Left ventricle myocardium inferior (tissue), 1 donor: ENCODE measurements around the gene ZFAND6. TPM values are rescaled to one million over a fixed set of nuclear protein-coding genes. Genes with fewer than 3 reads are reported as not detected.
"Not testable (repeated sequence)": the region's sequence is repeated elsewhere in the genome, so short reads cannot be mapped to it uniquely, and the experiment has no call there.

Source experiments
- DNase-seq: peaks from one replicate; pipeline ENCODE4 v3.0.0-alpha.2; 2020
- H3K27ac ChIP-seq: fragments of 200-600 bp; replicated peaks from 2 replicates; pipeline ENCODE4 v1.8.0; 2021
- H3K27me3 ChIP-seq: fragments of 200-600 bp; 2 replicates; pipeline ENCODE4 v1.8.0; 2021; ENCODE audit warnings: low read depth
- H3K36me3 ChIP-seq: fragments of 200-600 bp; 2 replicates; pipeline ENCODE4 v1.8.0; 2021
- H3K4me1 ChIP-seq: fragments of 200-600 bp; 2 replicates; pipeline ENCODE4 v1.8.0; 2021
- H3K4me3 ChIP-seq: fragments of 200-600 bp; 2 replicates; pipeline ENCODE4 v1.8.0; 2021; ENCODE audit warnings: mild to moderate bottlenecking, moderate library complexity
- H3K9me3 ChIP-seq: fragments of 200-600 bp; replicated peaks from 2 replicates; pipeline ENCODE4 v1.8.0; 2021
- intact Hi-C: fragments of 100-400 bp; cut with micrococcal nuclease; formaldehyde crosslinking; loops from one replicate; pipeline ENCODE4 v1.11.0; 2022
- total RNA-seq: library from RNA; stranded (reverse); fragmentation: NEBNext Ultra II Directional; extraction: Animal tissue kit (Norgen Biotek cat#: 25700); gene quantifications from one replicate; pipeline ENCODE4 v1.2.1, GENCODE V29; 2021
- TF ChIP-seq, protein P1 (sequence below): fragments of 200-600 bp; IDR thresholded peaks from 2 replicates; pipeline ENCODE4 v1.8.0; 2021; ENCODE audit warnings: antibody characterized with exemption, mild to moderate bottlenecking, borderline replicate concordance
- donor health status: DM: no; HTN: yes; CAD: no; lungs with severe emphysema.

The ZFAND6 gene
- total RNA-seq, 1 donor from 2014 or later = 75.0 TPM

DNA sequence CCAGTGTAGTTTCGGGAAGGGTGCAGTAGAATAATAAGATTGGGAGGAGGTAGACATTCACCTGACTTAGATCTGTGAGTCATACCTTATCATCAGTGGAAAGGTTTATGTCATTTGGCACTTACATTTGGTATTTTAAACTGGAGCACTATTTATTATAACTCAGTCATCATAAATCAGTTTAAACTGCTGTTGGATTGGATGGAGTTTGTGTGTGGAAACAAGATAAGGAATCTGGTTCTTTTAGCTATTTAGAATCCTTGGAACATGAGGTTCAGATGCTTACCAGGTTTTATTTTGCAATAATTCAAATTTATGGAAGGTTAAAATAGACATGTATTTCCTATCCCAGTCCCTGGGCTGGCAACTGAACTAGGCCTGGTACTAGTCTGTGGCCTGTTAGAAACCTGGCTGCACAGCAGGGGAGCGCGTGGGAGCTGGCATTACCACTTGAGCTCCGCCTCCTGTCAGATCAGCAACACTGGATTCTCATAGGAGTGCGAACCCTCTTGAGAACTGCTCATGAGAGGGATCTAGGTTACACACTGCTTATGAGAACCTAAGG lies 34.5 kb downstream of the ZFAND6 start:
- intact Hi-C loops = no loop called here
- Histone ChIP-seq H3K4me1 (peaks cover 44% of the 10 kb centered on the region), H3K9me3 (no peaks in the 10 kb centered on the region), H3K27me3 (no peaks in the 10 kb centered on the region), H3K36me3 (no peaks in the 10 kb centered on the region), H3K4me3 (no peak overlapping the region), H3K27ac (peak overlapping the region; percentile 9)
- DNase-seq = peak; percentile 51
- TF ChIP-seq, protein P1, sequence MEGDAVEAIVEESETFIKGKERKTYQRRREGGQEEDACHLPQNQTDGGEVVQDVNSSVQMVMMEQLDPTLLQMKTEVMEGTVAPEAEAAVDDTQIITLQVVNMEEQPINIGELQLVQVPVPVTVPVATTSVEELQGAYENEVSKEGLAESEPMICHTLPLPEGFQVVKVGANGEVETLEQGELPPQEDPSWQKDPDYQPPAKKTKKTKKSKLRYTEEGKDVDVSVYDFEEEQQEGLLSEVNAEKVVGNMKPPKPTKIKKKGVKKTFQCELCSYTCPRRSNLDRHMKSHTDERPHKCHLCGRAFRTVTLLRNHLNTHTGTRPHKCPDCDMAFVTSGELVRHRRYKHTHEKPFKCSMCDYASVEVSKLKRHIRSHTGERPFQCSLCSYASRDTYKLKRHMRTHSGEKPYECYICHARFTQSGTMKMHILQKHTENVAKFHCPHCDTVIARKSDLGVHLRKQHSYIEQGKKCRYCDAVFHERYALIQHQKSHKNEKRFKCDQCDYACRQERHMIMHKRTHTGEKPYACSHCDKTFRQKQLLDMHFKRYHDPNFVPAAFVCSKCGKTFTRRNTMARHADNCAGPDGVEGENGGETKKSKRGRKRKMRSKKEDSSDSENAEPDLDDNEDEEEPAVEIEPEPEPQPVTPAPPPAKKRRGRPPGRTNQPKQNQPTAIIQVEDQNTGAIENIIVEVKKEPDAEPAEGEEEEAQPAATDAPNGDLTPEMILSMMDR = no peak

DNA sequence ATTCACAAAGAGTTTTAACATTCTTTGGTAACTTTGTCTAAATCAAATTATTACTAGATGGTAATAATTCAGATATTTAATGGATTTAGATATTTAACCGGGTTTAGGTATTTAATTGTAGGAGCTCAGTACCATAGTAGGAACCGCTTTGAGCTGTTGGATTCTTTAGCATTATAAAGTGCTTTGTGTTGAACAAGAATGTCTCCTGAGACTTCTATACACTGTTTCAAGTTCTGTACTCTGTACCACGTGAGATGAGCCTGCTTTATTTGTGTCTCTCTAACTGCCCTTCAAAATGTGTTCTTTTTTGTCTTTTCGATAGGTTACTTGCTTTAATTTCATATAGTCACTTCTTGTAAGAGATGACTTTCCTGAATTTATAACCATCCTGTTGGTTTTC lies 36.0 kb downstream of the ZFAND6 start:
- intact Hi-C loops = no loop called here
- DNase-seq = no peak
- peaks cover 51% of the 10 kb centered on the region for H3K4me1 ChIP-seq
- H3K4me3 ChIP-seq = no peak overlapping the region
- no peaks in the 10 kb centered on the region for H3K27me3 ChIP-seq
- H3K27ac ChIP-seq = no peak overlapping the region
- no peaks in the 10 kb centered on the region for H3K36me3 ChIP-seq
- TF ChIP-seq, protein P1 = no peak
- no peaks in the 10 kb centered on the region for H3K9me3 ChIP-seq

DNA sequence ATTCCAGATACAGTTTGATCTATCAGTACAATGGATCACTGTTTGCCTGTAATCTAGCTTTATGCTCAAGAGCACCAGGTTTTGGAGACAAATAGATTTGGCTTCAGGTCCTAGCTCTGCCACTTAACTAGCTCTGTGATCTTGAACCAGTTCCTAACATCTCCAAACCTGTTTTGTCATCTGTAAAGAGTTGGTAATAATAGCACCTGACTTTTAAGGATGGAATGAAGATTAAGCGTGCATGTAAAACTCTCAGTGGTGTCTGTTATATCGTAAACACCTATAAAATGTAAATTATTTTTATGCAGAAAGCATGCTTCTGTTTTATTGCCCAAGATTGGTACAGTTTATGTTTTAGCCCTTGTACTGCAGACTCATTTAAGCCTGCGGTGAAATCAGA lies 36.5 kb downstream of the ZFAND6 start:
- H3K9me3 ChIP-seq = no peaks in the 10 kb centered on the region
- H3K4me3 ChIP-seq = no peak overlapping the region
- H3K27ac ChIP-seq = no peak overlapping the region
- peaks cover 51% of the 10 kb centered on the region for H3K4me1 ChIP-seq
- no peaks in the 10 kb centered on the region for H3K27me3 ChIP-seq
- intact Hi-C loops = no loop called here
- TF ChIP-seq, protein P1 = no peak
- H3K36me3 ChIP-seq = no peaks in the 10 kb centered on the region
- DNase-seq = no peak

DNA sequence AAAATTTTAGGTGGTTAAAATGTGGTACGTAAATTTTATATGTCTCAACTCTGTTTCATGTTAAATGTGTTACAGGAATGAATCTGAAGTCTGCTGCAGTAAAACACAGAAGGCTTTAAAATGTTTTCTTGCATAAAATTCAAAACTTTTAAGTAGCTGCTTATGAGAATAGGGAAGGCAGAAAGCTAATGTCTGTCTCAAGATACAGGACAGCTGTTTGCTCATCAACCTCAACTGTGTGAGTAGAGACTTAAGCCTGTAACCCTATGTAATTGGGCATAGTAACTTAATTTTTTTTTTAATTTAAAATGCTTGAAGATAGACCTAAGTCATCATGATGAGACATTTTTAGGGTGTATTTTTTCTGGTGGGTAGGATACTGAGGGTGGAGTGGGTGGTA lies 38.9 kb downstream of the ZFAND6 start:
- no peaks in the 10 kb centered on the region for H3K9me3 ChIP-seq
- no peaks in the 10 kb centered on the region for H3K27me3 ChIP-seq
- intact Hi-C loops = no loop called here
- TF ChIP-seq, protein P1 = no peak
- no peaks in the 10 kb centered on the region for H3K36me3 ChIP-seq
- H3K4me3 ChIP-seq = no peak overlapping the region
- peaks cover 56% of the 10 kb centered on the region for H3K4me1 ChIP-seq
- DNase-seq = no peak
- H3K27ac ChIP-seq = no peak overlapping the region

DNA sequence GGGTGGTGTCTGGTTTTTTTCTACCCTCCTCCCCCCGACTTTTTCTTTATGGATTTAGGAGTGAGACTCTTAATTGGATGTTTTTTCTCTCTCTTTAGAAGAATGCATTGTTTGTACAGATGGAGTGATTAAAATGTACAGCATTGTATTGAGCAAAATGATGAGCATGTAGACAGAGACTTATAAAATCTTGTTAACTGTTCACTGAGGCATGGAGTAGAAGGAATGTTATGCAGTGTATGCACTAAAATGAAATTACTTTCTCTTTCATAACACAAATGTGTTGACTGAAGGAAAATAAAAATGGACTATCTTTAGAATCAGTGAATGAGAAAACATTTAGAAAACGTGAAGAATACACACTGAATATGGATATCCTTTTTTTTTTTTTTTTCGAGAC lies 39.8 kb downstream of the ZFAND6 start:
- Histone ChIP-seq H3K36me3 (no peaks in the 10 kb centered on the region), H3K4me3 (no peak overlapping the region), H3K27ac (no peak overlapping the region), H3K27me3 (no peaks in the 10 kb centered on the region), H3K4me1 (peaks cover 54% of the 10 kb centered on the region), H3K9me3 (no peaks in the 10 kb centered on the region)
- intact Hi-C loops = no loop called here
- DNase-seq = no peak
- TF ChIP-seq, protein P1 = no peak

DNA sequence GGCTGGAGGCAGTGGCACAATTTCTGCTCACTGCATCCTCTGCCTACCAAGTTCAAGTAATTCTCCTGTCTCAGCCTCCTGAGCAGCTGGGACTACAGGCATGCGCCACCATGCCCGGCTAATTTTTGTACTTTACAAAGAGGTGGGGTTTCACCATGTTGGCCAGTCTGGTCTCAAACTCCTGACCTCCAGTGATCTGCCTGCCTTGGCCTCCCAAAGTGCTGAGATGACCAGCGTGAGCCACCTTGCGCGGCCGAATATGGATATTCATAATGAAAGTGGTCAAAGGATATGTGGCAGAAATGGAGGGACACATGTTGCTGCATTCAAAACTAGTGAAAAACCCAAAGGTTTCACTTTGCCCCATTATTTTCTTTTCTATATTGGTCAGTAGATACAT lies 40.2 kb downstream of the ZFAND6 start:
- peaks cover 51% of the 10 kb centered on the region for H3K4me1 ChIP-seq
- H3K27me3 ChIP-seq, intact Hi-C loops, DNase-seq, H3K36me3 ChIP-seq, H3K27ac ChIP-seq, H3K9me3 ChIP-seq, H3K4me3 ChIP-seq: not testable (repeated sequence)
